Measurements from ENCODE around the gene PPP2R5D.
A peak's percentile ranks its signal among the peaks of the same experiment; 100 is the strongest.

DNA sequence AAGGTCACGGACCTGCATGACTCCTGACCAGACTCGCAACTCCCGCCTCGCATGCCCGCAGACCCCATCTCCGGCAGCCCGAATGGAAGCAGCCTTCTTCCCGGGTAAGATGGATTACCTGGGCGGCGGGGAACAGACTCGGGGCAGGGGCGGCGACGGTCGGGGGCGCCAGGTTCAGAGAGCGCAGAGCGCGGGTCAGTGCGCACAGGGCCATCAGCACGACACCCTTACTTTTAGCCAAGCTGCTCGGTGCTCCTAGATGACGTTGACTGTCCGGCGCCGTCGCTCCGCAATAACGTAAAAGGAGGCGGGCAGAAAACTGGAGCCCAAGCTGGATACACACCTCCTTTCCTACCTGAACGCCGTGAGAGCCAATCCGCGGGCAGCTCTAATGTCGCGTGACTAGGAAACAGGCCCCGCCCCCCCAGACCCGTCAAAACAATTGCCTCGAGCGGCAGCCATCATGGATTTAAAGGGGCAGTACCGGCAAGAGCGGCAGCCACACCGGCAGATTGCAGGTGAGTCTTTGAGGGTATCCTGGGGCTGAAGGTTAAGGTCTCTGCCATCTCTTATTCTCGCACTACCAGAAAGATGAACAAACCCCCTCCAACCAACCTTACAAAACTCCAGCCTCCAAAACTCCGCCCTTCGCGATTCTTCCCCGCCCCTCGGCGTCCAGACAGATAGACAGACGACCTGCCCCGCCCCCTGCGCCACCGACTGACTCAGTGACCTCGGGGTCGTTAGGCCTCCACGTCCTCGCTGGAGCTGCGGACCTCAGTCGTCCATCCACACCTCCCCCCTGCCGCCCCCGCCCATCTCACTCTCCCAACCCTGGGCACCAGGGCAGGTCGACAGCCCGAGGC is 75.0 kb downstream of the PPP2R5D start, which contains the start of the genes KLC4 and MRPL2:
- TF ChIP-seq, protein P1, sequence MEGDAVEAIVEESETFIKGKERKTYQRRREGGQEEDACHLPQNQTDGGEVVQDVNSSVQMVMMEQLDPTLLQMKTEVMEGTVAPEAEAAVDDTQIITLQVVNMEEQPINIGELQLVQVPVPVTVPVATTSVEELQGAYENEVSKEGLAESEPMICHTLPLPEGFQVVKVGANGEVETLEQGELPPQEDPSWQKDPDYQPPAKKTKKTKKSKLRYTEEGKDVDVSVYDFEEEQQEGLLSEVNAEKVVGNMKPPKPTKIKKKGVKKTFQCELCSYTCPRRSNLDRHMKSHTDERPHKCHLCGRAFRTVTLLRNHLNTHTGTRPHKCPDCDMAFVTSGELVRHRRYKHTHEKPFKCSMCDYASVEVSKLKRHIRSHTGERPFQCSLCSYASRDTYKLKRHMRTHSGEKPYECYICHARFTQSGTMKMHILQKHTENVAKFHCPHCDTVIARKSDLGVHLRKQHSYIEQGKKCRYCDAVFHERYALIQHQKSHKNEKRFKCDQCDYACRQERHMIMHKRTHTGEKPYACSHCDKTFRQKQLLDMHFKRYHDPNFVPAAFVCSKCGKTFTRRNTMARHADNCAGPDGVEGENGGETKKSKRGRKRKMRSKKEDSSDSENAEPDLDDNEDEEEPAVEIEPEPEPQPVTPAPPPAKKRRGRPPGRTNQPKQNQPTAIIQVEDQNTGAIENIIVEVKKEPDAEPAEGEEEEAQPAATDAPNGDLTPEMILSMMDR (conservative IDR thresholded peaks at IDR 0.05; ENCODE audit: low read depth, low read length) = no peak
- TF ChIP-seq MXI1 (IDR thresholded peaks at IDR 0.05; ENCODE audit: borderline replicate concordance, low read depth, low read length) (peak; percentile 80; the same call in 1 of the 2 replicates), POLR2A (IDR thresholded peaks at IDR 0.05; ENCODE audit: low read depth, low read length) (peak; percentile 66), MAZ (IDR thresholded peaks at IDR 0.05; ENCODE audit: borderline replicate concordance, low read depth, low read length) (peak; percentile 14; the same call in 1 of the 2 replicates), SMC3 (IDR thresholded peaks at IDR 0.05; ENCODE audit: low read depth, low read length) (no peak), RAD21 (IDR thresholded peaks at IDR 0.05; ENCODE audit: low read length) (no peak)
- TF ChIP-seq, protein P2, sequence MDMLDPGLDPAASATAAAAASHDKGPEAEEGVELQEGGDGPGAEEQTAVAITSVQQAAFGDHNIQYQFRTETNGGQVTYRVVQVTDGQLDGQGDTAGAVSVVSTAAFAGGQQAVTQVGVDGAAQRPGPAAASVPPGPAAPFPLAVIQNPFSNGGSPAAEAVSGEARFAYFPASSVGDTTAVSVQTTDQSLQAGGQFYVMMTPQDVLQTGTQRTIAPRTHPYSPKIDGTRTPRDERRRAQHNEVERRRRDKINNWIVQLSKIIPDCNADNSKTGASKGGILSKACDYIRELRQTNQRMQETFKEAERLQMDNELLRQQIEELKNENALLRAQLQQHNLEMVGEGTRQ (IDR thresholded peaks at IDR 0.05; ENCODE audit: low read depth, low read length) = peak; percentile 54; the same call in 1 of the 2 replicates

Measured in IMR-90 (cell line).